HepG2 (cell line): ENCODE results near the gene POLR3K. TPM values are rescaled to one million over a fixed set of nuclear protein-coding genes. Genes with fewer than 3 reads are reported as not detected.

Experiments used
- ELF1 ChIP-seq: sonication (generic); formaldehyde crosslinking; IDR thresholded peaks from 2 replicates; pipeline ENCODE4 v1.4.0; 2020; ENCODE audit warnings: missing genetic modification reagents
- ETV6 ChIP-seq: sonication (generic); formaldehyde crosslinking; conservative IDR thresholded peaks from 2 replicates; pipeline ENCODE4 v1.4.0; 2020; ENCODE audit warnings: missing genetic modification reagents
- FOXC1 ChIP-seq: sonication (generic); formaldehyde crosslinking; IDR thresholded peaks from 2 replicates; pipeline ENCODE4 v1.8.0; 2022; ENCODE audit warnings: mild to moderate bottlenecking, missing genetic modification reagents, borderline replicate concordance
- GABPA ChIP-seq, 2 experiments: IDR thresholded peaks; 2 replicates each; pipeline ENCODE4 v1.6.1; 2011 to 2016; ENCODE audit warnings: low read depth in 2 of 2, low read length in 1 of 2, missing biosample characterization in 1 of 2, missing genetic modification characterization in 1 of 2
- GATA4 ChIP-seq: sonication (generic); IDR thresholded peaks from 2 replicates; pipeline ENCODE4 v1.6.1; 2016; ENCODE audit warnings: antibody characterized with exemption, low read depth, borderline replicate concordance
- GATAD1 ChIP-seq: IDR thresholded peaks from 2 replicates; pipeline ENCODE4 v1.6.1; 2016; ENCODE audit warnings: missing genetic modification reagents, missing compliant biosample characterization
- GATAD2A ChIP-seq: IDR thresholded peaks from 2 replicates; pipeline ENCODE4 v1.6.1; 2016
- HNRNPH1 ChIP-seq: fragments of 200-400 bp; formaldehyde crosslinking; optimal IDR thresholded peaks from 2 replicates; pipeline ENCODE3; 2017; ENCODE audit warnings: mild to moderate bottlenecking, low read depth, low read length
- IRF9 ChIP-seq: sonication (generic); formaldehyde crosslinking; IDR thresholded peaks from 2 replicates; pipeline ENCODE4 v1.8.0; 2022; ENCODE audit warnings: missing genetic modification reagents, mild to moderate bottlenecking, borderline replicate concordance
- MXD3 ChIP-seq: IDR thresholded peaks from 2 replicates; pipeline ENCODE4 v1.6.1; 2016; ENCODE audit warnings: mild to moderate bottlenecking, missing biosample characterization, missing genetic modification reagents
- MXI1 ChIP-seq: IDR thresholded peaks from 3 replicates; pipeline ENCODE4 v1.6.1; 2012; ENCODE audit warnings: low read depth, low read length, inconsistent platforms, borderline replicate concordance
- NFKB2 ChIP-seq: sonication (generic); formaldehyde crosslinking; IDR thresholded peaks from 2 replicates; pipeline ENCODE4 v1.4.0; 2020; ENCODE audit warnings: missing genetic modification reagents, borderline replicate concordance
- TARDBP ChIP-seq: sonication (generic); formaldehyde crosslinking; IDR thresholded peaks from 2 replicates; pipeline ENCODE4 v1.8.0; 2022; ENCODE audit warnings: mild to moderate bottlenecking, missing genetic modification reagents
- TEAD3 ChIP-seq: optimal IDR thresholded peaks from 2 replicates; pipeline ENCODE3; 2016; ENCODE audit warnings: borderline replicate concordance
- TGIF2 ChIP-seq: IDR thresholded peaks from 2 replicates; pipeline ENCODE4 v1.6.1; 2016; ENCODE audit warnings: control low read depth, missing compliant biosample characterization
- THAP9 ChIP-seq: sonication (generic); formaldehyde crosslinking; IDR thresholded peaks from 2 replicates; pipeline ENCODE4; 2020; ENCODE audit warnings: missing genetic modification reagents, mild to moderate bottlenecking, borderline replicate concordance
- ZNF225 ChIP-seq: sonication (generic); formaldehyde crosslinking; IDR thresholded peaks from 2 replicates; pipeline ENCODE4 v1.4.0; 2020; ENCODE audit warnings: mild to moderate bottlenecking, missing genetic modification reagents
- ZNF687 ChIP-seq: sonication (generic); formaldehyde crosslinking; IDR thresholded peaks from 2 replicates; pipeline ENCODE4 v1.5.1; 2020; ENCODE audit warnings: mild to moderate bottlenecking, missing genetic modification reagents, moderate library complexity
- ZNF747 ChIP-seq: sonication (generic); formaldehyde crosslinking; IDR thresholded peaks from 2 replicates; pipeline ENCODE4 v1.8.1; 2023; ENCODE audit warnings: missing genetic modification reagents, mild to moderate bottlenecking, borderline replicate concordance
- polyA plus RNA-seq, 8 experiments: library from polyadenylated mRNA; depleted of rRNA in 3 of 8; stranded (reverse) in 7 of 8; unstranded in 1 of 8; fragments of >200 nt; fragmentation: Illumina TruSeq in 4 of 8; extraction: Trizol in 4 of 8; gene quantifications; 2 replicates each; pipeline versions ENCODE4 v1.2.1 to v1.2.3, GENCODE V29; 2011 to 2016; ENCODE audit warnings: low read depth in 4 of 8, missing spikeins in 1 of 8, mixed read lengths in 1 of 8; ENCODE audit not compliant: insufficient read depth in 1 of 8
- total RNA-seq, 5 experiments: library from RNA; depleted of rRNA; stranded (reverse); fragments of >200 nt; fragmentation: Illumina TruSeq; extraction: Trizol; gene quantifications; 2 replicates each; pipeline ENCODE4 v1.2.3, GENCODE V29; 2016; ENCODE audit warnings: low read depth in 1 of 5

Gene POLR3K
- total and polyA plus RNA-seq, 2 of the 13 experiments (the other 11 are each of a cell fraction or from before 2014, with no cell fraction given) = 14.8 to 18.8 TPM

- TF ChIP-seq THAP9 (CRISPR knock-in tag) = peak; percentile 2; the same call in 1 of the 2 replicates
- no peak for TF ChIP-seq ETV6 (CRISPR knock-in tag)
- 0 out of 2 replicates have a peak, but pooled peaks have one; percentile 18 for TF ChIP-seq GATAD1 (CRISPR knock-in tag)
- TF ChIP-seq HNRNPH1 = no peak
- no peak for TF ChIP-seq GABPA (IDR thresholded peaks at IDR 0.05; ENCODE audit: low read depth, low read length)
- peak; percentile 72 for TF ChIP-seq GABPA (CRISPR knock-in tag; IDR thresholded peaks at IDR 0.05; ENCODE audit: low read depth)
- no peak for TF ChIP-seq ZNF747 (CRISPR knock-in tag)
- TF ChIP-seq ZNF687 (CRISPR knock-in tag) = peak; percentile 41
- peak; percentile 63 for TF ChIP-seq GATAD2A (CRISPR knock-in tag)
- TF ChIP-seq TGIF2 (CRISPR knock-in tag) = peak; percentile 76
- TF ChIP-seq MXI1 = peak; percentile 44; the same call in 1 of the 3 replicates
- TF ChIP-seq ELF1 (CRISPR knock-in tag) = peak; percentile 95
- TF ChIP-seq FOXC1 (CRISPR knock-in tag) = no peak
- TF ChIP-seq ZNF225 (CRISPR knock-in tag) = peak; percentile 62; the same call in 1 of the 2 replicates
- no peak for TF ChIP-seq NFKB2 (CRISPR knock-in tag)
- TF ChIP-seq TARDBP (CRISPR knock-in tag) = peak; percentile 75
- peak; percentile 9 for TF ChIP-seq TEAD3 (CRISPR knock-in tag)
- TF ChIP-seq GATA4 = no peak
- no peak for TF ChIP-seq MXD3 (CRISPR knock-in tag)
- TF ChIP-seq IRF9 (CRISPR knock-in tag) = no peak
Measured at GRCh38 chr16:75580-76501, 22.4 kb upstream of the POLR3K start (continued).
